Endothelial cell of hepatic sinusoid (primary cell): ENCODE data around the gene ZNF423.

Experiments
- in situ Hi-C: cut with HindIII; loops from 2 replicates; pipeline ENCODE4 v1.10.0; 2017; ENCODE audit warnings: low sequenced_read_pairs

ZNF423 gene

DNA sequence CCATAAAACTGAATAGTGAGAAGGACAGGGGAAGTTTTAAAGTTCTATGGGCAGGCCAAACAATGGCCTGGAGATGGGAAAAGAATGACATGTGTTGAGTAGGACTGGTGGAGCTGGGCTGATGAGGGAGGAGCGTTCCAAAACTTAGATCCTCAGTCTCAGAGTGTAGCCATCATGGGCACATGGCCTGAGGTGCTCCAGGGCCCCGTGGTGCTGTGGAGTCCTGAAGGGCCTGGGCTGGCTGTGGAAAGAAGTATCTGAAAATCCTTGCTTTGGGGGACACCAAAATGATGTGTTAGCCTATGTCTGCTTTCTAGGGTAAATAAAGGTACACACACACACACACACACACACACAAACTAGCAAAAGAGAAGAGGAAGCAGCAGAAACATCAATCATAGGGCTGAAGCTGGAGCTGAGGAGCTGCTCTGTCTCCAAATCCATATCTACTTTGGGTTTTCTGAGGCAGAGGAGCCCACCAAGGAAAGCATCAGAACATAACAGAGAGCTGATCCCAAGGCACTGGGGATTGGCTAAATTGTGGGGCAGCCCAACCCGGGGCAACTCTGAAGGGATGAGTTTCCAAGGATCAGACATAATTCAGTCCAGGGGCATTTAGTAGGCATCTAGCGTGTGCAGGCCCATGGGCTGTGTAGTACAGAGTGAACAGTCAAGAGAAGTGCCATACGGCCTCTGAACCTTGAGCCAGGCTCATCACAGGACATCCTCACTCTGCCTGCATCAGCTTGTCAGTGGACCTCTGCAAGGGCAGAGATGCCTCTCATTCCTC is 397.1 kb downstream of the ZNF423 start:
- in situ Hi-C loops: no loop called here

- in situ Hi-C loops: no loop called here
These were observed 397.7 kb downstream of the ZNF423 start for GRCh38 chr16:49458243-49458642.

- in situ Hi-C loops: no loop called here
These were observed 398.7 kb downstream of the ZNF423 start for GRCh38 chr16:49457196-49457595.

- in situ Hi-C loops: no loop called here
These were observed 399.1 kb downstream of the ZNF423 start for GRCh38 chr16:49456763-49457162.

- in situ Hi-C loops: no loop called here
These were observed 399.7 kb downstream of the ZNF423 start for GRCh38 chr16:49455991-49456745.

- in situ Hi-C loops: no loop called here
These were observed 400.5 kb downstream of the ZNF423 start for GRCh38 chr16:49455181-49455990.

GRCh38 chr16:49454426-49455180 is 401.3 kb downstream of the ZNF423 start:
- in situ Hi-C loops: no loop called here

DNA sequence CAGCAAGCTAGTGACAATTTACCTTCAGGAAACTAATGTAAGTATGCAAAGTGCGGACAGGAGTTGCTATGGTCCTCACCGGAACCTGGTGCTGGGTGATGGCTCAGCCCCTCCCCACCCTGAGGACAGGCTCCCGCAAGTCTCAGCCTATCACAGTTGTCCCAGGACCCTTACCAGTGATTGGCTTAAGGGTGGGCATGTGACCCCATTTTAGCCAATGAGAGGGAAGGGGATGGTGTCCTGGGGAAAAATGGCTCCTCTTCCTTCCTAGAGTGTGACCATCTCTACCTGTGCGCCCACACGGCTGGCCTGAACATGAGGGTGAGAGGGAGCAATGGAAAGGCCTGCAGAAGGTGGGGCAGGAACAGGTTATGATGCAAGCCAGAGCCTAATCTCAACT is 401.9 kb downstream of the ZNF423 start:
- in situ Hi-C loops: no loop called here

GRCh38 chr16:49453021-49453420 is 402.9 kb downstream of the ZNF423 start:
- in situ Hi-C loops: no loop called here

DNA sequence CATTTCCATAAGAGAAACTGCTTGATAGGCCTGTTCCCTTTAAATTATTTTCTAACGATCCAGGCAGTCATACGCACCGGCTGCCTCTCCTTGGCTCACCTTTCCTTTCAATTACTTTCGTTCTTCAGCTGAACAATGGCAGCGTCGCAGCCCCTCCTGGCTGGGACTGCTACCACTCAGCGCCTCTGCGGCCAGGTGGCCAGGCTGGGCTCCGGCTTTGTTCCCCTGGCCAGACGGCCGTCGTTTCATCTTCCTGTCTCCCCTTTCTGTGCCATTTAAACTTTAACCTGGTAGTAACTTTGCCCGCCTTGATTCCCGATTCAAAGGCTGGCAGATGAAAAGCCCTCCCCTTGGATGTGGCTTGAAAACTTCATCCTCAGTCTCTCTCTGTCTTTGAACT is 403.3 kb downstream of the ZNF423 start:
- in situ Hi-C loops: no loop called here

DNA sequence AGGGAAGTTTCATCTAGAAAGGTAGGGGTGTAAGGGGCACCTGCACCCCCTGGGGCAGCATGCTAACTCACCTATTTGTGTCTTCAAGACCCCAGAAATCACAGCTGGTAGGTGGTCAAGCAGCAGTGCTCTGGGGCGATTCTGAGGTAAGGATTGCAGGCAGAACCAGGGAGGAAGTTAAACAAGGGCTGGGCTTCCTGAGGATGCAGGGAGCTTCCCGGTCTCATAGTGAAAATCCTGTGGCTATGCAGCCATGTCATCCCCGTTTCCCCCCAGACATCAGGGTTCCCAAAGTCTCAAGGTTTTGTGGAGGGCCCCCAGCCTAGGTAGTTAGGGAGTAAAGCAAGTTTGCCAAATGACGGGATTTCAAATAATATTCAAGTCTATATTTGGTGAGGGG is 403.8 kb downstream of the ZNF423 start:
- in situ Hi-C loops: no loop called here

DNA sequence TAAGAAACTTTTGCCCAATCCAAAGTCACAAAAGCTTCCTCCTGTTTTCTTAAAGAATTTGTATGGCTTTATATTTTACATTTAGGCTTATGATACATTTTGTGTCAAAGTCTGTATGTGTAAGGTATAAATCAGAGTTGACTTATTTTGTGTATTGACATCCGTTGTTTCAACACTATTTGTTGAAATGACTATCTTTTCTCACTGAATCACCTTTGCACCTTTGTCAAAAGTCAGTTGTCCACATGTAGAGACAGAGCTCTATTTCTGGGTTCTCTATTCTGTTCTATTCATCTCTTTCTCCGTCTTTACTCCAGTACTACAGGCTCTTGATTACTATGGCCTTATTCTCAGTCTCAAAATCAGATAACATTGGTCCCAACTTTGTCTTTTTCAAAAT is 409.1 kb downstream of the ZNF423 start:
- in situ Hi-C loops: no loop called here

DNA sequence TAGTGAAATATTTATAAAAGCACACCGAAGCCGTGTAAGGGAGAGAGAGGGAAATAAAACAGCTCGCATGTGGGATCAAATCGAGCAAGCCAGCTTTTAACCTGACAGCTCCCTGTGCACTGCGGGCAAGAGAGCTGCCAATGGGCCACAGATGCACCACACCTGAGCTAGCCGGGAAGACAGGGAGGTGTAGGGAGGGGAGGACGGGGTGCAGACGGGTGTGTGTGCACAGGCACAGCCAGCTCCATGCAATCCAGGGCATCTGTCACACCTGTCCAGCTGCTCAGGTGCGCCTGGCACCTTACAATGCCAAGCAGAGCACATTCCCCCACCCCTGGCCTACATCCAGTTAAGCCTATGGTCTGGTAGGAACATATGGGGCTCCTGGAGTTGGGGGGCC is 412.3 kb downstream of the ZNF423 start:
- in situ Hi-C loops: no loop called here

DNA sequence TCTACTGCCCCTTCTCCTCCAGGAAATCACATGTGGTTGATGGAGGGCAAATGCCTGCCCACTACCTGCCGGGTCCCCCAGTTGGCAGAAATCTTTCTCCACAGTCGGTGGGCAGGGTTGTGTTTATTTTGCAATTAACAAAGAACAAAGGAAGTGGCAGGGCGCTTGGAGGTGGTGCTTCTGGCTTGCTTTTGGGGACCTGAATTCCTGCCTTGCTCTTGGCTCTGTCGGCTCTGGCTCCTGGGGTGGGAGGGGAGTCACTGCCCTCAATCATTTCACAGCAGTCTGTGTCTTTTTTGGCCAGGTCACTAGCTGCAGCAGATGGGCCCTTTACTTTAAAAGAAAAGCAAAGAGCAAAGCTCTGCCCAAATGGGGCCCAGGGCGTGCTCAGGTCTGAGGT is 413.1 kb downstream of the ZNF423 start:
- in situ Hi-C loops: no loop called here

GRCh38 chr16:49441366-49441780 is 414.5 kb downstream of the ZNF423 start:
- in situ Hi-C loops: no loop called here

DNA sequence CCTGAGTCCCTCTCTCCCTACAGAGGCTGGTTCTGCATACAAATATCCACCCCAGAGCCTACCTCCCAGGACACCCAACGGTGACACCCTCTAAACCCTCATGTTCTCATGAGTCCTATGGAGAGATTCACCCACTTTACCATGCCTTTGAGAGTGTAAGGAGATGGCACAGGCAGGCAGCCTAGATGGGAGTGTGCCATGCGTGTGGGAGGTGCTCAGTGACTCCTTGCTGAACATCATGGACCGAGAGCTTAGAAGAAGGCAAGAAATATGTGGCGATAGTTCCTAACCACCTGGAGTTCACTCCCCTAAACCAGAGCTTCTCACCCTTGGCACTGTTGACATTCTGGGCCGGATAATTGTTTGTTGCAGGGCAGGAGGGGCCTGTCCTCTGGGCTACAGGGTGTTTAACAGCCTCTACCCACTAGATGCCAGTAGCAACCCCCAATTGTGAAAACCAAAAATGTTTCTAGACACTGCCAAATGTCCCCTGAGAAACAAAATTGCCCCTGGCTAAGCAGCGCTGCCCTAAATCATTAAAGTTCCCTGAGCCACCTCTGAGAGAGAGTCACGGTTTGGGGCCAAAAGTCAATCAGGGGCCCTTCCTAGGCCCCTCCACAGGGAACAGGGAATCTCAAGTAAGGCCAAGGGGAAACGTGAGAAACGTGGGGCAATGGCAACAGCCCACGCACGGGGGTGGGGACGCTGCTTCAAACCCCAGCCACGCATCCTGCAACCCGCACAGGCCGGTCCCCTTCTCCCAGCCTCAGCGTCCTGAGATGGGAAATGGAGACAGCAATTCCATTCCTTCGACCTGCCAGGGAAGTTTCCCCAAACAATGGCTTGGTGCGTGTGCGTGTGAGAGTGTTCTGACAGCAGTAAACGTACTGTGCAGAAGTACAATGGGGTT is 415.5 kb downstream of the ZNF423 start:
- in situ Hi-C loops: no loop called here

GRCh38 chr16:49439676-49440075 is 416.2 kb downstream of the ZNF423 start:
- in situ Hi-C loops: no loop called here

- in situ Hi-C loops: no loop called here
These were observed 416.9 kb downstream of the ZNF423 start for GRCh38 chr16:49439050-49439449.
